Fibroblast of mammary gland (primary cell): Measurements from ENCODE around the gene SLC22A7.

Experiments used
- DNase-seq: peaks from one replicate; pipeline ENCODE4 v3.0.0-alpha.2; 2010; ENCODE audit warnings: low read depth
- H3K4me3 ChIP-seq: 2 replicates; pipeline ENCODE4 v1.5.1; 2011; ENCODE audit warnings: low read depth, mild to moderate bottlenecking, low read length, moderate library complexity; ENCODE audit not compliant: control insufficient read depth
- CTCF ChIP-seq: conservative IDR thresholded peaks from 2 replicates; pipeline ENCODE4 v1.5.1; 2011; ENCODE audit warnings: low read depth, low read length, inconsistent platforms; ENCODE audit not compliant: control insufficient read depth, insufficient read depth

SLC22A7 gene

GRCh38 chr6:43325876-43326275, 27.8 kb downstream of the SLC22A7 start:
- TF ChIP-seq CTCF = no peak
- H3K4me3 ChIP-seq = no peak overlapping the region
- no peak for DNase-seq

- no peak for TF ChIP-seq CTCF
- no peak for DNase-seq
- no peak overlapping the region for H3K4me3 ChIP-seq
Measured at GRCh38 chr6:43328528-43328927, 30.5 kb downstream of the SLC22A7 start.

GRCh38 chr6:43331470-43331869, 33.4 kb downstream of the SLC22A7 start:
- no peak overlapping the region for H3K4me3 ChIP-seq
- no peak for DNase-seq
- TF ChIP-seq CTCF = no peak

DNA sequence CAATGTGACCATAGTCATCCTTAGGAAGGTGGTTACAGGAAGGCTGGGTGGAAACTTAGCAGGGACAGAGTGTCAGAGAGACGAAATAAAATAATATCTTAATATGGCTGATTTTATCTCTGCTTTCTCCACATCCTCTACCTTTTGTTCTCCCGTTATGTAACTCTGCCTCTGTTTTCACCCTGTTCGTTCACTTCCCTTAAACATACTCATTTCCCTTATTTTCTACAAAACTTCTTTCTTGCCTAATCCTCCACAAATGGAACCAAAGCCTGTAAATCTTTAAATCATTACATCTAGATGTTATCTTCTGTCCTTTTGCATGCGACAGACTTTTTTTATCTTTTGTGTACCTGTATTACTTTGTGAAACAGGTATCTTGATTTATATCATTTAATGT, 33.8 kb downstream of the SLC22A7 start:
- DNase-seq = no peak
- H3K4me3 ChIP-seq = no peak overlapping the region
- TF ChIP-seq CTCF = no peak

- TF ChIP-seq CTCF = peak; percentile 69
- DNase-seq = peak; percentile 67
- H3K4me3 ChIP-seq = no peak overlapping the region
Measured at GRCh38 chr6:43334466-43335095, 36.5 kb downstream of the SLC22A7 start.

DNA sequence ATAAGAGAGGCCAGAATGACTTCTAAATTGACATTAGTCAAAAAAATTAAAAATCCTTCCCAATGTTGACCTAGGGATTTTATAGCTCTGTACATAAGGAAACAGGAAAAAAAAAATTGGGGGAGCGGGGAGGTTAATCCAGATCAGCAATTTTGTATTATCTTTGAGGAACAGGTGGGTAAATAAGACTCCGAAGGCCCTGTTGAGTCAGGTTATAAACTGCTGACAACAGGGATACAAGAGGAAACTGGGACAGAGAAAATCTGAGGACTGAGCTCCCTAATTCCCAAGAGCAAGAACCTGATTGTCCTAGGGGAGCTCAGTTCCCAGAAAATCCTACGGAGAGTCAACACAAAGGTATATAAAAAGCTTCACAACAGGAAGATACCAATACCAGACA, 37.4 kb downstream of the SLC22A7 start:
- no peak for DNase-seq
- no peak for TF ChIP-seq CTCF
- H3K4me3 ChIP-seq = no peak overlapping the region

- no peak for DNase-seq
- TF ChIP-seq CTCF = no peak
Measured at GRCh38 chr6:43336382-43336781, 38.3 kb downstream of the SLC22A7 start.

More at GRCh38 chr6:43336382-43336781, 38.3 kb downstream of the SLC22A7 start:
- no peak overlapping the region for H3K4me3 ChIP-seq
